ENCODE measurements around the gene FSTL1.

DNA sequence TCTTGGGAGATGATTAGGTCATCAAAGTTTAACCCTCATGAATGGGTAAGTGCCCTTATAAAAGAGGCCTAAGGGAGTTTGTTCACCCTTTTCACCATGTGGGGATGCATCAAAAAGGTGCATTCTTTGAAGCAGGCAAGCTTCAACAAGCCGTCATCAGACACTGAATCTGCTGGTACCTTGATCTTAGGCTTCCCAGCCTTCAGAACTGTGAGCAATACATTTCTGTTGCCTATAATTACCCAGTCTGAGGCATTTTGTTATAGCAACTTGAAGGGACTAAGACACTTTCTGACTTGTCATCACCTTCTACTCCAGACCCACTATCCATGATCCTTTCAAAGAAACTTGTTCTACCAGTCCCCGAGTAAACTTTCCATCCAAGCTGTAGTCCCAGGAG lies 57.0 kb downstream of the FSTL1 start:
- TF ChIP-seq EZH2 (IDR thresholded peaks at IDR 0.05) (no peak), POLR2A (IDR thresholded peaks at IDR 0.05; ENCODE audit: borderline replicate concordance, extremely low read depth, insufficient read depth, insufficient read length) (no peak), SIN3A (IDR thresholded peaks at IDR 0.05; ENCODE audit: low read depth) (no peak), SRF (IDR thresholded peaks at IDR 0.05; ENCODE audit: low read depth) (no peak), CEBPB (IDR thresholded peaks at IDR 0.05; ENCODE audit: low read depth) (no peak), POLR2AphosphoS5 (IDR thresholded peaks at IDR 0.05; ENCODE audit: low read depth, low read length) (no peak), ZNF274 (IDR thresholded peaks at IDR 0.05; ENCODE audit: low read depth, low read length) (no peak), RAD21 (IDR thresholded peaks at IDR 0.05; ENCODE audit: low read depth) (no peak), TCF7L2 (IDR thresholded peaks at IDR 0.05; ENCODE audit: borderline replicate concordance, extremely low read depth, insufficient read depth, insufficient read length) (no peak)
- TF ChIP-seq, protein P1, sequence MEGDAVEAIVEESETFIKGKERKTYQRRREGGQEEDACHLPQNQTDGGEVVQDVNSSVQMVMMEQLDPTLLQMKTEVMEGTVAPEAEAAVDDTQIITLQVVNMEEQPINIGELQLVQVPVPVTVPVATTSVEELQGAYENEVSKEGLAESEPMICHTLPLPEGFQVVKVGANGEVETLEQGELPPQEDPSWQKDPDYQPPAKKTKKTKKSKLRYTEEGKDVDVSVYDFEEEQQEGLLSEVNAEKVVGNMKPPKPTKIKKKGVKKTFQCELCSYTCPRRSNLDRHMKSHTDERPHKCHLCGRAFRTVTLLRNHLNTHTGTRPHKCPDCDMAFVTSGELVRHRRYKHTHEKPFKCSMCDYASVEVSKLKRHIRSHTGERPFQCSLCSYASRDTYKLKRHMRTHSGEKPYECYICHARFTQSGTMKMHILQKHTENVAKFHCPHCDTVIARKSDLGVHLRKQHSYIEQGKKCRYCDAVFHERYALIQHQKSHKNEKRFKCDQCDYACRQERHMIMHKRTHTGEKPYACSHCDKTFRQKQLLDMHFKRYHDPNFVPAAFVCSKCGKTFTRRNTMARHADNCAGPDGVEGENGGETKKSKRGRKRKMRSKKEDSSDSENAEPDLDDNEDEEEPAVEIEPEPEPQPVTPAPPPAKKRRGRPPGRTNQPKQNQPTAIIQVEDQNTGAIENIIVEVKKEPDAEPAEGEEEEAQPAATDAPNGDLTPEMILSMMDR (IDR thresholded peaks at IDR 0.05 in 2 of 3, conservative IDR thresholded peaks at IDR 0.05 in 1 of 3; ENCODE audit: borderline replicate concordance in 1 of 3, insufficient read depth in 1 of 3, low read depth in 2 of 3, low read length in 2 of 3), result no peak
- TF ChIP-seq, protein P2, sequence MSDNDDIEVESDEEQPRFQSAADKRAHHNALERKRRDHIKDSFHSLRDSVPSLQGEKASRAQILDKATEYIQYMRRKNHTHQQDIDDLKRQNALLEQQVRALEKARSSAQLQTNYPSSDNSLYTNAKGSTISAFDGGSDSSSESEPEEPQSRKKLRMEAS (IDR thresholded peaks at IDR 0.05), result no peak
- TF ChIP-seq, protein P3, sequence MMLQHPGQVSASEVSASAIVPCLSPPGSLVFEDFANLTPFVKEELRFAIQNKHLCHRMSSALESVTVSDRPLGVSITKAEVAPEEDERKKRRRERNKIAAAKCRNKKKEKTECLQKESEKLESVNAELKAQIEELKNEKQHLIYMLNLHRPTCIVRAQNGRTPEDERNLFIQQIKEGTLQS (IDR thresholded peaks at IDR 0.05), result no peak
- TF ChIP-seq, protein P4, sequence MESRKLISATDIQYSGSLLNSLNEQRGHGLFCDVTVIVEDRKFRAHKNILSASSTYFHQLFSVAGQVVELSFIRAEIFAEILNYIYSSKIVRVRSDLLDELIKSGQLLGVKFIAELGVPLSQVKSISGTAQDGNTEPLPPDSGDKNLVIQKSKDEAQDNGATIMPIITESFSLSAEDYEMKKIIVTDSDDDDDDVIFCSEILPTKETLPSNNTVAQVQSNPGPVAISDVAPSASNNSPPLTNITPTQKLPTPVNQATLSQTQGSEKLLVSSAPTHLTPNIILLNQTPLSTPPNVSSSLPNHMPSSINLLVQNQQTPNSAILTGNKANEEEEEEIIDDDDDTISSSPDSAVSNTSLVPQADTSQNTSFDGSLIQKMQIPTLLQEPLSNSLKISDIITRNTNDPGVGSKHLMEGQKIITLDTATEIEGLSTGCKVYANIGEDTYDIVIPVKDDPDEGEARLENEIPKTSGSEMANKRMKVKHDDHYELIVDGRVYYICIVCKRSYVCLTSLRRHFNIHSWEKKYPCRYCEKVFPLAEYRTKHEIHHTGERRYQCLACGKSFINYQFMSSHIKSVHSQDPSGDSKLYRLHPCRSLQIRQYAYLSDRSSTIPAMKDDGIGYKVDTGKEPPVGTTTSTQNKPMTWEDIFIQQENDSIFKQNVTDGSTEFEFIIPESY (IDR thresholded peaks at IDR 0.05; ENCODE audit: extremely low read depth, insufficient replicate concordance, low read length), result no peak
- TF ChIP-seq, protein P5, sequence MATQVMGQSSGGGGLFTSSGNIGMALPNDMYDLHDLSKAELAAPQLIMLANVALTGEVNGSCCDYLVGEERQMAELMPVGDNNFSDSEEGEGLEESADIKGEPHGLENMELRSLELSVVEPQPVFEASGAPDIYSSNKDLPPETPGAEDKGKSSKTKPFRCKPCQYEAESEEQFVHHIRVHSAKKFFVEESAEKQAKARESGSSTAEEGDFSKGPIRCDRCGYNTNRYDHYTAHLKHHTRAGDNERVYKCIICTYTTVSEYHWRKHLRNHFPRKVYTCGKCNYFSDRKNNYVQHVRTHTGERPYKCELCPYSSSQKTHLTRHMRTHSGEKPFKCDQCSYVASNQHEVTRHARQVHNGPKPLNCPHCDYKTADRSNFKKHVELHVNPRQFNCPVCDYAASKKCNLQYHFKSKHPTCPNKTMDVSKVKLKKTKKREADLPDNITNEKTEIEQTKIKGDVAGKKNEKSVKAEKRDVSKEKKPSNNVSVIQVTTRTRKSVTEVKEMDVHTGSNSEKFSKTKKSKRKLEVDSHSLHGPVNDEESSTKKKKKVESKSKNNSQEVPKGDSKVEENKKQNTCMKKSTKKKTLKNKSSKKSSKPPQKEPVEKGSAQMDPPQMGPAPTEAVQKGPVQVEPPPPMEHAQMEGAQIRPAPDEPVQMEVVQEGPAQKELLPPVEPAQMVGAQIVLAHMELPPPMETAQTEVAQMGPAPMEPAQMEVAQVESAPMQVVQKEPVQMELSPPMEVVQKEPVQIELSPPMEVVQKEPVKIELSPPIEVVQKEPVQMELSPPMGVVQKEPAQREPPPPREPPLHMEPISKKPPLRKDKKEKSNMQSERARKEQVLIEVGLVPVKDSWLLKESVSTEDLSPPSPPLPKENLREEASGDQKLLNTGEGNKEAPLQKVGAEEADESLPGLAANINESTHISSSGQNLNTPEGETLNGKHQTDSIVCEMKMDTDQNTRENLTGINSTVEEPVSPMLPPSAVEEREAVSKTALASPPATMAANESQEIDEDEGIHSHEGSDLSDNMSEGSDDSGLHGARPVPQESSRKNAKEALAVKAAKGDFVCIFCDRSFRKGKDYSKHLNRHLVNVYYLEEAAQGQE (IDR thresholded peaks at IDR 0.05; ENCODE audit: low read depth), result no peak

Data from HCT116 (cell line).